Lung microvascular endothelial cell (primary cell): ENCODE data around the gene USP46. TPM values are rescaled to one million over a fixed set of nuclear protein-coding genes. Genes with fewer than 3 reads are reported as not detected.

ENCODE experiments used
- DNase-seq, 2 donors: peaks; one replicate each; pipeline versions ENCODE4 v3.0.0 to v3.0.0-alpha.2; 2010; ENCODE audit warnings: low read depth in 2 of 2
- total RNA-seq: library from RNA; depleted of rRNA; stranded (reverse); fragments of >200 nt; gene quantifications from 2 replicates; pipeline ENCODE4 v1.2.1, GENCODE V29; 2014

The USP46 gene
- total RNA-seq, 1 donor from 2014 or later, result 7.9 TPM

DNA sequence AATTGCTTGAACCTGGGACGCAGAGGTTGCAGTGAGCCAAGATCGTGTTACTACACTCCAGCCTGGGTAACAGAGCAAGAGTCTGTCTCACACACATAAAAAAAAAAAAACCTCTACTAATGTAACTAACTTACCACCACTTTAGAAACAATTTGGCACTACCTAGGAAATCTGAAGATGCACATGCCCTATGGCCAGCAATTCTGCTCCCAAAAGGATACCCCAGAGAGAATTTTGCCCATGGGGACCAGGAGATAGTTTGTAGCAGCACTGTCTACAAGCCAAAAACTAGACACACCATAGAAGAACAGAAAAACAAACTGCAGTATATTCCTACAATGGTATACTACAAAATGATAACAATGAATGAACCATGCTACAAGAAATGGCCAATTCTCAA lies 37.5 kb downstream of the USP46 start:
- no peak for DNase-seq

DNA sequence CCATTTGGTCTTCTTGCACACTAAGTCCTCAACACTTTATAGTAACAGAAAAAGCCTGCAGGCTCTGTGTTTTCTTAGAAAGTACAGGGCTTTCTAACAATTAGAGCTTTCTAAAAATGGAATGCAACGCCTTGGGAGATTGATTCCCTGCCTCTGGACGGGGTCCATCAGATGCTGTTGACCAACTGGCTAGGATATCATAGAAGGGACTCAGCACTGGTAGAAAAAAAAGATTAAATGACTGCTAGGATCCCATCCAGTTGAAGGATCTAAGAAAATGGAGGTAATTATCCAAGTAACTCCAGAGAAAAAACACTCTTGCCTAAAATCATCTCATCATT lies 39.5 kb downstream of the USP46 start:
- DNase-seq, result no peak

GRCh38 chr4:52618795-52619590 lies 40.1 kb downstream of the USP46 start:
- no peak for DNase-seq

DNA sequence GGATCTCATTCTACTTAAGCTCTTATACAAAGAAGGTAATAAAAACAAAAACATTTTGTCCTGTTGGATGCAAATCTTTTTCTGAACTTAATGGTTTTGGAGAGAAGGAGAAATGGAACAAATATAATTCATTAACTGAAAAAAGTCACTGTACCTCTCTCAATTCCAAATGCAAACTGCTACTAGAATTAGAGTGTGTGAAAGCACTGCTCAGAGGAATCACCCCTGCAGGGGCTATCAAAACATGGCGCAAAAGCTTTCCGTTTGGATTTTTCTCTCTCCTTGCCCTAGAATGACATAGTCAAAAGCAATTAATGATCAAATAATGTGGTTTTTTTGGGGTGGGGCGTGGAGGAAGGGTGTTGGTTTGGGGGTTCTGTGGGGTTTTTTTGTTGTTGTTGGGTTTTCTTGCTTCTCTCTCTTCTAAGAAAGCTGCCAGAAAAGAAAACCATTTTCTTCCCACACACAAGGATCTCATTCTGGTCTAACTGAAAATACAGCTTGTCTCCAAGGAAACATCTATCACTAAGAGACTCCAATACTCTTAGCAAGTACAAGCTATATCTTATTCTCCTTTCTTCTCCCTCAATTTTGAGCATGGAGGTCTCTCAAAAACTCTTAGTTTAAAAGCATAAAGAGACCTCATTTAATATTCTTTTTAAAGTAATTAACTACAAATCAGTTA lies 41.6 kb downstream of the USP46 start:
- DNase-seq, result no peak

DNA sequence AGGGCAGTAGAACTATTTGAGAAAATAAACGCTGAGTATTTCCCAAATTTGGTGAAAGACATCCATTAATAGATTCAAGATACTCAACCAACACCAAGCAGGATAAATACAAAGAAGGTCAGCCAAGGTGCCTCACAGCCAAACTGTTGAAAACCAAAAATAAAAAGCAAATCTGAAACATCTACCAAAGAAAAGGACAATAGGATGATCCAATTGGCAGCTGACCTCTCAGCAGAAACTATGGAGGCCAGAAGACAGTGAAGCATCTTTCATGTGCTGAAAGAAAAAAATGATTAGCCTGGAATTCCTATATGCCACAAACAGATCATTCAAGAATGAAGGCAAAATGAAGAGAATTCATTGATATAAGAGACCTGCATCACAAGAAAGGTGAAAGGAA lies 44.9 kb downstream of the USP46 start:
- no peak for DNase-seq

DNA sequence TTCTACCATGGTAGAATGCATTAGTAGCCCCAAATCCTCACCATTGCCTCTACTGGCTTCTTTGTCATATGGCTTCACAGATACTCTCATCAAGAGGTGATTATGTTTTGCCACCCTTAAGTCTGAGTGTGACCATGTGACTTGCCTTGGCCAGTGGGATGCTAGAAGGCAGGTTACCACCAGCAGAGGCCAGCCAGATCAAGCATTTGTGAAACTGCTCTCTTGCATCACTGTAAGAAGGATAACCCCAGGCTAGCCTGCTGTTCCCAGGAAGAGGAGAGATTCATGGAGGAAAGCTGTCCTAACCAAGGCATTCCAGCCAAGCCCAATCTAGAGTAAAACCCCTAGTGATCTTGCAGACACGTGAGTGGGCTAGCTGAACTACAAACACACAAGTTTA lies 46.8 kb downstream of the USP46 start:
- no peak for DNase-seq

- DNase-seq, result no peak
Observed at GRCh38 chr4:52611030-52611555, 48.0 kb downstream of the USP46 start.

- no peak for DNase-seq
Observed at GRCh38 chr4:52606726-52607125, 52.4 kb downstream of the USP46 start.

GRCh38 chr4:52606040-52606439 lies 53.1 kb downstream of the USP46 start:
- DNase-seq, result no peak

DNA sequence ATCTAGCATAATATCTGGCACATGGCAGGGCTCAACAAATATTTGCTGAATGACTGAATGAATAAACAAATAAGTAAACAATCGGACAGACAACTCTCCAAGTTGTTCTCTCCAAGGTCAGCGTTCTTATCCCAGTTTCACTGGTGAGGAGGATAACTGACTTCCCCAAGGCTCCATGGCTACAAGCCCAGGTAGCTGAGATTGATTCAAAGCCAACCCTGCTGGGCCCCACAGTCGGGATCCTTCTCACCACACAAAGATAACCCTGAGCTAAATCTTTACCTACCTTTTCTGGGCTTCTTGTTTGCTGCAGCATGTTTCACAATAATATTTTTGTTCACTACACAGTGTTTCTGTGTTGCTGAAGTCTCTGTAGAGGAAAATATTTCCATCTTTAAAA lies 54.9 kb downstream of the USP46 start:
- DNase-seq, result no peak

GRCh38 chr4:52600275-52600674 lies 58.8 kb downstream of the USP46 start:
- no peak for DNase-seq

DNA sequence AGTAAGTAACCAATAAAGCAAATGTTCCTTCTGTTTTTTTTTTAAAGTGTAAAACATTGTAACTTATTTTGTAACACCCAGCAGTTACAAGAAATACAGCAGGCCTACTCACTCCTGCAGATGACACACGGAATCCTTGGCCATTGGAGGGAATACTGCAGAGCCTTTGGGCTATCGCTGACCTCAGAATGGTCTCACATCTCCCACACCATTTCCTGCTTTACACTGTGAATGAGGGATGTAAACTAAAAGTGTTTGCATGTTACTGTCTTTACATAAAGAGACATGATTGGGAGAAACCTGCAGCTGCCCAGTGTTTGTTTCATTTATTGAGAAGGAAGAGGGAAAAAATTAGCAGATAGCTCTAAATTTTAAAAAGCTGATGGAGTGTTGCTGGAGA lies 64.1 kb downstream of the USP46 start:
- peak in 1 of 2 donors; percentile 17 for DNase-seq

DNA sequence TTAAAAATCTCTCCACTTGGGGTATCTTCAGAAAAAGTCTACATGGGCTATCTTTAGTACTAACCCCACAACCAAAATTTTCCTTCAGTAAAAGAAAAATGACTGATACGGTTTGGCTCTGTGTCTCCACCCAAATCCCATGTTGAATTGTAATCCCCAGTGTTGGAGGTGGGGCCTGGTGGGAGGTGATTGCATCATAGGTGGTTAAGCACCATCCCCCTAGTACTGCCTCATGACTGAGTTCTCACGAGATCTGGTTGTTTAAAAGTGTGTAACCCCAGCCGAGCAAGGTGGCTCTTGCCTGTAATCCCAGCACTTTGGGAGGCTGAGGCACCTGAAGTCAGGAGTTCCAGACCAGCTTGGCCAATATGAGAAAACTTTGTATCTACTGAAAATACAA lies 66.8 kb downstream of the USP46 start:
- no peak for DNase-seq

- DNase-seq, result peak; percentile 92 to 98
Observed at GRCh38 chr4:52588771-52589591, 70.1 kb downstream of the USP46 start.

- peak; percentile 59 to 68 for DNase-seq
Observed at GRCh38 chr4:52588097-52588496, 71.0 kb downstream of the USP46 start.

GRCh38 chr4:52586069-52586468 lies 73.0 kb downstream of the USP46 start:
- DNase-seq, result no peak

DNA sequence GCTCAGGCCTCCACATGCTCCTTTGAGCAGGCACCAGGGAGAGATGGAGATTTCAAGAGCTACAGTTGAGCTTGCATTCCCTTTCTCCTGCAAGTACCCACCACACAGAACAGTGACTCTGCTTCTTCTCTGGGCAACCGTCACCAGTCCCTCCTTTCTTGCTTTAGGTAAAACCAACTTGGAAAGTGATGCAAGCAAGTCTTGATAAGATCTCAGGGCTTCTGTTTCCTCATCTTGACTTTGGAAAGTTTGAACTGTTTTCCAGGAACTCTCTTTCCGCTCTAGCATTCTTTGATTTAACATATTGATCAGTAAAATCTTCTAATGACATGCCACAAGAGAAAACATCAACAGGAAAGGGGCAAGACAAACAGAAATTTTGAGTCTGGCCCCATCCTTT lies 73.7 kb downstream of the USP46 start:
- no peak for DNase-seq

DNA sequence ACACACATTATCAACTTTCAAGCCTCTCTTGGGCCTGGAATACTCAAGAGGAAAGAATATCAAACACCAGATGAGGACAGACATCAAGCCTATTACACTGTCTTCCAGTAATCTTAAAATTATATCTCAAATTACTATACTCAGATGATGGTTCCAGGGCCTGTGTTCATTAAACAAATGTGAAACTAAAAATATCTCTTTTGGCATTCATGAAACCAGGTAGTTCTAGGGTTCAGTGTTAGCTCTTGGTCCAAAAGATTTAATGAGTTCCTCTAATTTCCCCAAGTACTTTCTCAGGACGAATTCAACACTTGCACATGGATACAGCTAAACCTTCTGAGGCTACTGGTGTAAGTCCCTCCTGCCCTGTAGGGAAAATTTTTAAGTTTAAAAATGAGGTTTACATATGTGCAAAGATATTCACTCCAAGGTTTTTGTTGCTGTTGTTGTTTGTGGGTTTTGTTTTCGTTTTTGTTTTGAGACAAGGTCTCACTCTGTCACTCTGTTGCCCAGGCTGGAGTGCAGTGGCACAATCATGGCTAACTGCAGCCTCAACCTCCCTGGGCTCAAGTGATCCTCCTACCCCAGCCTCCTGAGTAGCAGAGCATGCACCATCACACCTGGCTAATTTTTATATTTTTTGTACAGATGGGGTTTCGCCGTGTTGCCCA lies 79.4 kb downstream of the USP46 start:
- no peak for DNase-seq

GRCh38 chr4:52578951-52579350 lies 80.2 kb downstream of the USP46 start:
- DNase-seq, result no peak

DNA sequence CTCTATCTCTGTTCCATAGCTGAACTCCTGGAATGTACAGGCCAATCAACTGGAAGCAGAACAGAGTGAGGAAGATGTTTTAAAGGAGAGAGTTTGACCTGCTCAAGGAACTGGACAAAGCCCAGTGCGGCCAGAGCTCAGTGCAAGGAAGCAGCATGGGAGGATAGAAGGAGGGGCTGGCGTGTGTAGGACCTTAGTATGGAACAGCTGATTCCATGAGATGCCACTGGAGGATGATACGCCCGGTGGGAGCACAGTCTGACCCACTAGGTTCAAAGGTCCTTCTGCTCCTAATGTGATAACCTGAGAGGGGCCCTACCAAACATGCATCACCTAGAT lies 81.5 kb downstream of the USP46 start:
- no peak for DNase-seq

- DNase-seq, result peak in 1 of 2 donors; percentile 44
Observed at GRCh38 chr4:52576961-52577623, 82.0 kb downstream of the USP46 start.
